Kidney (tissue), 14 donors: Measurements from ENCODE around the gene DFFB. TPM values are rescaled to one million over a fixed set of nuclear protein-coding genes. Genes with fewer than 3 reads are reported as not detected.

Experiments
- DNase-seq, 5 donors: peaks; one replicate each; pipeline ENCODE4 v3.0.0-alpha.2; 2013 to 2020
- FAIRE-seq: peaks from 2 replicates; lab custom pipeline; 2012; peaks lifted over from hg19 to GRCh38; lab: Jason Lieb, UNC
- H3K27ac ChIP-seq, 2 donors: one replicate each; pipeline ENCODE4 v1.7.0; 2013; ENCODE audit warnings: low read depth in 2 of 2, low read length in 2 of 2, inconsistent platforms in 1 of 2
- H3K27me3 ChIP-seq: one replicate; pipeline ENCODE4 v1.7.1; 2013; ENCODE audit warnings: low read length, inconsistent platforms; ENCODE audit not compliant: control insufficient read depth, insufficient read depth
- H3K36me3 ChIP-seq, 3 donors: one replicate each; pipeline versions ENCODE4 v1.7.0 to v1.7.1; 2013; ENCODE audit warnings: low read length in 3 of 3, control low read depth in 1 of 3, inconsistent platforms in 1 of 3; ENCODE audit not compliant: insufficient read depth in 3 of 3, control insufficient read depth in 2 of 3
- H3K4me1 ChIP-seq, 3 donors: one replicate each; pipeline versions ENCODE4 v1.7.0 to v1.7.1; 2013; ENCODE audit warnings: low read length in 3 of 3, inconsistent platforms in 1 of 3, low read depth in 1 of 3; ENCODE audit not compliant: control insufficient read depth in 2 of 3, insufficient read depth in 2 of 3
- H3K4me3 ChIP-seq, 3 donors: one replicate each; pipeline versions ENCODE4 v1.7.0 to v1.8.1; 2013; ENCODE audit warnings: low read length in 3 of 3, control low read depth in 1 of 3, inconsistent platforms in 1 of 3
- H3K9ac ChIP-seq, 3 donors: one replicate each; pipeline versions ENCODE4 v1.7.0 to v1.7.1; 2013; ENCODE audit warnings: low read length in 3 of 3, control low read depth in 1 of 3, inconsistent platforms in 1 of 3
- H3K9me3 ChIP-seq, 3 donors: one replicate each; pipeline versions ENCODE4 v1.7.0 to v1.7.1; 2013; ENCODE audit warnings: low read length in 3 of 3, control low read depth in 1 of 3, inconsistent platforms in 1 of 3; ENCODE audit not compliant: control insufficient read depth in 2 of 3, insufficient read depth in 1 of 3
- intact Hi-C: fragments of 100-400 bp; cut with DNase I; formaldehyde crosslinking; loops from one replicate; pipeline ENCODE4 v1.11.1; 2022
- polyA plus RNA-seq: library from polyadenylated mRNA; stranded (reverse); fragments of 350-450 nt; fragmentation: Illumina TruSeq; extraction: RNeasy Lipid Tissue Mini Kit (QIAGEN cat#74804); gene quantifications from one replicate; pipeline ENCODE4 v1.2.3, GENCODE V29; 2014; ENCODE audit warnings: low read depth, low replicate concordance; ENCODE audit not compliant: insufficient read depth
- total RNA-seq: library from RNA; stranded (reverse); fragmentation: NEBNext Ultra II Directional; extraction: Animal tissue kit (Norgen Biotek cat#: 25700); gene quantifications from one replicate; pipeline ENCODE4 v1.2.1, GENCODE V29; 2021
- TF ChIP-seq, protein P1 (sequence below): IDR thresholded peaks from 3 replicates; pipeline ENCODE4 v1.5.1; 2012; ENCODE audit warnings: mild to moderate bottlenecking, moderate library complexity, borderline replicate concordance; ENCODE audit not compliant: insufficient read depth; ENCODE audit errors: extremely low read depth
- donor health status: control.
- donor health status: control.
- donor health status: control.
- donor health status: control.
- donor health status: control.
- donor health status: DM: yes; HTN: yes; CAD: no.
- donor health status: Normal renal cell carcinoma (clear cell type).

DFFB gene
- total and polyA plus RNA-seq, 2 donors from 2014 or later = 5.6 to 8.2 TPM

DNA sequence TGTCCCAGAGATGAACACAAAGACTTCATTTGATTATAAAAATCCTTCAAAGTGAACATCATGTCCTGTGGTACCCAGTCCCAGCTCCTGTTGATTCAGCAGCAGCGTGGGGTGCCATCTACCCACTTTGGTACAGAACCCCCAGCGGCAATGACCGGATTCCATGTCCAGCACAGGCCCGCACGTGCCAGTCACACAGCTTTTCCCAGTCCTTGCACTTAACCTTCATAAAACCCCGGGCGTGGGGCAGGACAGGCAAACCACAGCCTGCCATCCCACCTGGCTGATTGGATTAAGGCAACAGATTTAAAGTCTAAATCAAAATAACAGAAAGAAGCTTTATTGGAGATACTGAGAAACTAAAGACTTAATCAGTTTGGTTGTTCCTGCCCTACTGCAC, 15.8 kb upstream of the DFFB start:
- peaks cover 0 to 3% (median 0%) of the 10 kb centered on the region in 3 donors for H3K4me1 ChIP-seq
- no peaks in the 10 kb centered on the region for H3K27me3 ChIP-seq
- peak in 1 of 5 donors; percentile 45 for DNase-seq
- H3K36me3 ChIP-seq = peaks cover 9 to 36% (median 22%) of the 10 kb centered on the region in 3 donors
- no peak overlapping the region for H3K4me3 ChIP-seq
- FAIRE-seq = no peak
- intact Hi-C loops = no loop called here
- TF ChIP-seq, protein P1, sequence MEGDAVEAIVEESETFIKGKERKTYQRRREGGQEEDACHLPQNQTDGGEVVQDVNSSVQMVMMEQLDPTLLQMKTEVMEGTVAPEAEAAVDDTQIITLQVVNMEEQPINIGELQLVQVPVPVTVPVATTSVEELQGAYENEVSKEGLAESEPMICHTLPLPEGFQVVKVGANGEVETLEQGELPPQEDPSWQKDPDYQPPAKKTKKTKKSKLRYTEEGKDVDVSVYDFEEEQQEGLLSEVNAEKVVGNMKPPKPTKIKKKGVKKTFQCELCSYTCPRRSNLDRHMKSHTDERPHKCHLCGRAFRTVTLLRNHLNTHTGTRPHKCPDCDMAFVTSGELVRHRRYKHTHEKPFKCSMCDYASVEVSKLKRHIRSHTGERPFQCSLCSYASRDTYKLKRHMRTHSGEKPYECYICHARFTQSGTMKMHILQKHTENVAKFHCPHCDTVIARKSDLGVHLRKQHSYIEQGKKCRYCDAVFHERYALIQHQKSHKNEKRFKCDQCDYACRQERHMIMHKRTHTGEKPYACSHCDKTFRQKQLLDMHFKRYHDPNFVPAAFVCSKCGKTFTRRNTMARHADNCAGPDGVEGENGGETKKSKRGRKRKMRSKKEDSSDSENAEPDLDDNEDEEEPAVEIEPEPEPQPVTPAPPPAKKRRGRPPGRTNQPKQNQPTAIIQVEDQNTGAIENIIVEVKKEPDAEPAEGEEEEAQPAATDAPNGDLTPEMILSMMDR = no peak
- H3K27ac ChIP-seq = no peak overlapping the region
- no peak overlapping the region for H3K9ac ChIP-seq
- no peaks in the 10 kb centered on the region for H3K9me3 ChIP-seq

DNA sequence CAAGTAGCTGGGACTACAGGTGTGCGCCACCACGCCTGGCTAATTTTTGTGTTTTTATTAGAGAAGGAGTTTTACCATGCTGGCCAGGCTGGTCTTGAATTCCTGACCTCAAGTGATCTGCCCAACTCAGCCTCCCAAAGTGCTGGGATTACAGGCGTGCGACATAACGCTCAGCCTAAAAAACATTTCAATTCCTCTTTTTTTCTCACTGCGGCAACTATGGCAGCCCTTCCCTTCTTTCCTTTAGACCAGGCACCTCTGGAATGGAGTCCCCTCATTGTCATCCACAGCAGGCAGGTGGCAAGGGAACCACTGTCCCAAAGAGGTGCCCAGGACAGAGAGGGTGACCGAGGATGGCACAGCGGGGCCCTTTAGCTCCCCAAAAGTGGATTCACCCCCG, 14.4 kb upstream of the DFFB start:
- Histone ChIP-seq H3K4me1 (peaks cover 0 to 6% (median 6%) of the 10 kb centered on the region in 3 donors), H3K4me3 (no peak overlapping the region), H3K36me3 (peaks cover 0 to 30% (median 17%) of the 10 kb centered on the region in 3 donors), H3K27ac (no peak overlapping the region), H3K9ac (no peak overlapping the region), H3K27me3 (no peaks in the 10 kb centered on the region), H3K9me3 (no peaks in the 10 kb centered on the region)
- DNase-seq (peak in 1 of 5 donors; percentile 31), FAIRE-seq (no peak)
- TF ChIP-seq, protein P1 = no peak
- intact Hi-C loops = no loop called here

DNA sequence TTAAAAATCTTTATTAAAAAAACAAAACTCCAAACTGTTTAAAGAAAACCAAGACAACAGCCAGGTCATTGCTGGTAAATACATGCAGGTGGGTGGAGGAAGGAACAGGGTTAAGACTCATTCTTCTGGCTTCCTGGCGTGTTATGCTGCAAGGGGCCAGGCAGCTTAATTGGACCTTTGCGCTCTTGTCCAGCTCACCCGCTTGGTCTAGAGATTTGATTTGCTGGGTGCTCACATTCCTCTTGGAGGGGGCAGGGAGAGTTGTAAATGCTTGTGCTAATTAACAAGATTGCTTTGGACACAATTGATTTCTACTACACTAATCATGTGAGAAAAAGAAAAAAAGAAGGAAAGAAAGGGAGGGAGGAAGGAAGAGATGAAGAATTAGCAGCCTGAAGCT, 10.7 kb upstream of the DFFB start:
- no peak overlapping the region for H3K27ac ChIP-seq
- H3K27me3 ChIP-seq = no peaks in the 10 kb centered on the region
- DNase-seq (peak in 2 of 5 donors; percentile 30 to 47), FAIRE-seq (peak; percentile 15)
- no peaks in the 10 kb centered on the region for H3K9me3 ChIP-seq
- no peak overlapping the region for H3K9ac ChIP-seq
- H3K4me1 ChIP-seq = peaks cover 0 to 6% (median 6%) of the 10 kb centered on the region in 3 donors
- intact Hi-C loops = no loop called here
- H3K4me3 ChIP-seq = no peak overlapping the region
- TF ChIP-seq, protein P1 = no peak
- peaks cover 0 to 21% (median 16%) of the 10 kb centered on the region in 3 donors for H3K36me3 ChIP-seq

DNA sequence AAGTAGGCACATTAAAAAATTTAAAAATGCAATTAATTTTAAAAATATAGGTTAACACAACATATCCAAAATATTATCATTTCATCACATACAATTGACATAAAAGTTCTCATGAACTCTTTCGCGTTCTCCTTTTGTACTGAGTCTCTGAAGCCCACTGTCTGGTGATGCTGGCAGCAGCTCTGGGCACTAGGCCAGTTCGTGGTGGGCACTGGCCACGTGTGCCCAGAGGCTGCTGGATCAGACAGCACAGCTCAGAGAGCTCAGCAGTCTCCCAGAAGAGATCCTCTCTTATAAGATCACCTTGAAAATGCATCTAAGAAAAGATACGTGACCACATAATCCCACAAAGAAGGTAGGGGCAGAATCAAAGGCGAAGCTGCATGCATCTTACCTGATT, 10.2 kb upstream of the DFFB start:
- Histone ChIP-seq H3K4me1 (peaks cover 0 to 6% (median 6%) of the 10 kb centered on the region in 3 donors), H3K9ac (no peak overlapping the region), H3K27me3 (no peaks in the 10 kb centered on the region), H3K27ac (no peak overlapping the region), H3K36me3 (peaks cover 0 to 21% (median 16%) of the 10 kb centered on the region in 3 donors), H3K4me3 (no peak overlapping the region), H3K9me3 (no peaks in the 10 kb centered on the region)
- peak in 1 of 5 donors; percentile 22 for DNase-seq
- intact Hi-C loops = no loop called here
- FAIRE-seq = no peak
- TF ChIP-seq, protein P1 = no peak
